HEK293 (cell line): ENCODE results near the gene MECR.
A peak's percentile ranks its signal among the peaks of the same experiment; 100 is the strongest.

ENCODE experiments used
- FEZF1 ChIP-seq: fragments of 450-650 bp; formaldehyde crosslinking; IDR thresholded peaks from 2 replicates; pipeline ENCODE4 v1.5.1; 2016; ENCODE audit warnings: missing biosample characterization, missing genetic modification characterization
- GLIS2 ChIP-seq: fragments of 450-650 bp; formaldehyde crosslinking; IDR thresholded peaks from 2 replicates; pipeline ENCODE4 v1.5.1; 2016; ENCODE audit warnings: missing biosample characterization, missing genetic modification characterization
- KLF1 ChIP-seq: fragments of 450-650 bp; formaldehyde crosslinking; IDR thresholded peaks from 2 replicates; pipeline ENCODE4 v1.5.1; 2016; ENCODE audit warnings: missing biosample characterization, missing genetic modification characterization
- PRDM4 ChIP-seq: fragments of 450-650 bp; formaldehyde crosslinking; IDR thresholded peaks from 2 replicates; pipeline ENCODE4 v1.5.1; 2017; ENCODE audit warnings: missing biosample characterization, missing genetic modification characterization
- PRDM6 ChIP-seq: fragments of 450-650 bp; formaldehyde crosslinking; IDR thresholded peaks from 2 replicates; pipeline ENCODE4 v1.5.1; 2017; ENCODE audit warnings: missing biosample characterization, missing genetic modification characterization
- SCRT1 ChIP-seq: fragments of 450-650 bp; formaldehyde crosslinking; IDR thresholded peaks from 2 replicates; pipeline ENCODE4 v1.5.1; 2016; ENCODE audit warnings: missing biosample characterization, missing genetic modification characterization, borderline replicate concordance
- SCRT2 ChIP-seq: fragments of 450-650 bp; formaldehyde crosslinking; IDR thresholded peaks from 2 replicates; pipeline ENCODE4 v1.5.1; 2016; ENCODE audit warnings: missing biosample characterization, missing genetic modification characterization
- SETDB1 ChIP-seq: IDR thresholded peaks from one replicate; pipeline ENCODE4 v1.6.1; 2017; ENCODE audit warnings: mild to moderate bottlenecking, low read length, moderate library complexity, mixed read lengths; ENCODE audit not compliant: insufficient read length
- SP2 ChIP-seq: fragments of 450-650 bp; formaldehyde crosslinking; IDR thresholded peaks from 2 replicates; pipeline ENCODE4 v1.5.1; 2016; ENCODE audit warnings: missing biosample characterization, missing genetic modification characterization
- SP3 ChIP-seq: fragments of 450-650 bp; formaldehyde crosslinking; IDR thresholded peaks from 2 replicates; pipeline ENCODE4 v1.5.1; 2016; ENCODE audit warnings: missing biosample characterization, missing genetic modification characterization
- ZBTB26 ChIP-seq: fragments of 450-650 bp; formaldehyde crosslinking; optimal IDR thresholded peaks from 2 replicates; pipeline ENCODE3; 2016; ENCODE audit warnings: missing biosample characterization, mild to moderate bottlenecking, missing genetic modification characterization
- ZBTB49 ChIP-seq: fragments of 450-650 bp; formaldehyde crosslinking; IDR thresholded peaks from 2 replicates; pipeline ENCODE4 v1.5.1; 2016; ENCODE audit warnings: missing biosample characterization, missing genetic modification characterization, low read depth
- ZBTB8A ChIP-seq: fragments of 450-650 bp; formaldehyde crosslinking; IDR thresholded peaks from 2 replicates; pipeline ENCODE4 v1.5.1; 2016; ENCODE audit warnings: missing biosample characterization, missing genetic modification characterization
- ZEB2 ChIP-seq: fragments of 450-650 bp; formaldehyde crosslinking; IDR thresholded peaks from 2 replicates; pipeline ENCODE4 v1.5.1; 2016; ENCODE audit warnings: missing biosample characterization, missing genetic modification characterization
- ZFP69B ChIP-seq: fragments of 450-650 bp; formaldehyde crosslinking; IDR thresholded peaks from 2 replicates; pipeline ENCODE4 v1.5.1; 2016; ENCODE audit warnings: missing biosample characterization, missing genetic modification characterization
- ZNF169 ChIP-seq: fragments of 450-650 bp; formaldehyde crosslinking; IDR thresholded peaks from 2 replicates; pipeline ENCODE4 v1.5.1; 2016; ENCODE audit warnings: missing biosample characterization, missing genetic modification characterization
- ZNF214 ChIP-seq: fragments of 450-650 bp; formaldehyde crosslinking; IDR thresholded peaks from 2 replicates; pipeline ENCODE4 v1.5.1; 2017; ENCODE audit warnings: missing biosample characterization, mild to moderate bottlenecking, missing genetic modification characterization, borderline replicate concordance
- ZNF24 ChIP-seq: fragments of 450-650 bp; formaldehyde crosslinking; IDR thresholded peaks from 2 replicates; pipeline ENCODE4 v1.5.1; 2016; ENCODE audit warnings: missing biosample characterization, missing genetic modification characterization
- ZNF37A ChIP-seq: fragments of 450-650 bp; IDR thresholded peaks from 2 replicates; pipeline ENCODE4 v1.5.1; 2018; ENCODE audit warnings: missing biosample characterization, missing genetic modification characterization
- ZNF416 ChIP-seq: fragments of 450-650 bp; formaldehyde crosslinking; IDR thresholded peaks from 2 replicates; pipeline ENCODE4 v1.5.1; 2016; ENCODE audit warnings: missing biosample characterization, missing genetic modification characterization
- ZNF426 ChIP-seq: fragments of 450-650 bp; formaldehyde crosslinking; IDR thresholded peaks from 2 replicates; pipeline ENCODE4 v1.5.1; 2017; ENCODE audit warnings: missing biosample characterization, missing genetic modification characterization, mild to moderate bottlenecking, inconsistent platforms, moderate library complexity
- ZNF580 ChIP-seq: fragments of 450-650 bp; formaldehyde crosslinking; IDR thresholded peaks from 2 replicates; pipeline ENCODE4 v1.5.1; 2016; ENCODE audit warnings: missing biosample characterization, missing genetic modification characterization
- ZNF610 ChIP-seq: fragments of 450-650 bp; formaldehyde crosslinking; IDR thresholded peaks from 2 replicates; pipeline ENCODE4 v1.5.1; 2016; ENCODE audit warnings: missing biosample characterization, missing genetic modification characterization, borderline replicate concordance
- ZNF629 ChIP-seq: fragments of 450-650 bp; formaldehyde crosslinking; IDR thresholded peaks from 2 replicates; pipeline ENCODE4 v1.5.1; 2017; ENCODE audit warnings: missing biosample characterization, missing genetic modification characterization
- ZNF639 ChIP-seq: fragments of 450-650 bp; formaldehyde crosslinking; IDR thresholded peaks from 2 replicates; pipeline ENCODE4 v1.5.1; 2016; ENCODE audit warnings: missing biosample characterization, missing genetic modification characterization
- ZNF660 ChIP-seq: fragments of 450-650 bp; IDR thresholded peaks from 2 replicates; pipeline ENCODE4 v1.5.1; 2018; ENCODE audit warnings: missing biosample characterization, mild to moderate bottlenecking, missing genetic modification characterization
- ZNF664 ChIP-seq: fragments of 450-650 bp; formaldehyde crosslinking; IDR thresholded peaks from 2 replicates; pipeline ENCODE4 v1.5.1; 2016; ENCODE audit warnings: missing biosample characterization, missing genetic modification characterization
- ZNF837 ChIP-seq: fragments of 450-650 bp; formaldehyde crosslinking; IDR thresholded peaks from 2 replicates; pipeline ENCODE4 v1.5.1; 2016; ENCODE audit warnings: missing biosample characterization, missing genetic modification characterization
- ZSCAN30 ChIP-seq: fragments of 450-650 bp; IDR thresholded peaks from 2 replicates; pipeline ENCODE4 v1.5.1; 2018; ENCODE audit warnings: missing biosample characterization, mild to moderate bottlenecking, missing genetic modification characterization, moderate library complexity
- ZSCAN4 ChIP-seq: fragments of 450-650 bp; formaldehyde crosslinking; IDR thresholded peaks from 2 replicates; pipeline ENCODE4 v1.5.1; 2017; ENCODE audit warnings: missing biosample characterization, missing genetic modification characterization

The MECR gene

GRCh38 chr1:29230553-29231378 lies at the start of gene MECR (continued):
- peak; percentile 98 for TF ChIP-seq ZBTB8A
- TF ChIP-seq ZBTB49 (tag by site-specific recombination) = no peak
- peak; percentile 29; the same call in 1 of the 2 replicates for TF ChIP-seq ZNF24
- no peak for TF ChIP-seq SCRT1
- no peak for TF ChIP-seq ZNF214 (tag by site-specific recombination)
- no peak for TF ChIP-seq FEZF1 (tag by site-specific recombination)
- TF ChIP-seq ZNF416 = no peak
- peak; percentile 19; the same call in 1 of the 2 replicates for TF ChIP-seq ZSCAN30 (tag by site-specific recombination)
- no peak for TF ChIP-seq SCRT2 (tag by site-specific recombination)
- TF ChIP-seq ZBTB26 (tag by site-specific recombination) = peak; percentile 83
- no peak for TF ChIP-seq ZNF37A
- TF ChIP-seq SP3 (tag by site-specific recombination) = peak; percentile 98
- TF ChIP-seq ZNF660 (tag by site-specific recombination) = peak; percentile 75; the same call in 1 of the 2 replicates
- TF ChIP-seq SETDB1 = no peak
- TF ChIP-seq ZNF664 (tag by site-specific recombination) = peak; percentile 100
- peak; percentile 70 for TF ChIP-seq ZNF629
- no peak for TF ChIP-seq PRDM4
- TF ChIP-seq PRDM6 = no peak
- peak; percentile 99 for TF ChIP-seq GLIS2 (tag by site-specific recombination)
- TF ChIP-seq ZSCAN4 = no peak
- TF ChIP-seq ZNF169 (tag by site-specific recombination) = no peak
- no peak for TF ChIP-seq ZNF639 (tag by site-specific recombination)
- no peak for TF ChIP-seq ZNF837 (tag by site-specific recombination)
- TF ChIP-seq ZNF580 (tag by site-specific recombination) = no peak
- TF ChIP-seq ZNF426 (tag by site-specific recombination) = no peak
- peak; percentile 96 for TF ChIP-seq KLF1 (tag by site-specific recombination)
- TF ChIP-seq ZEB2 (tag by site-specific recombination) = peak; percentile 68; the same call in 1 of the 2 replicates
- peak; percentile 77 for TF ChIP-seq SP2 (tag by site-specific recombination)
- no peak for TF ChIP-seq ZNF610 (tag by site-specific recombination)
- peak; percentile 99 for TF ChIP-seq ZFP69B (tag by site-specific recombination)
